NCI-H446 (cell line): ENCODE results near the gene HS1BP3.

Experiments
- DNase-seq, 2 experiments: peaks; one replicate each; lab custom pipeline; 2025; lab: John Stamatoyannopoulos, UW

HS1BP3 gene

GRCh38 chr2:20617081-20617575 is 33.8 kb downstream of the HS1BP3 start:
- peak in 1 of 2 experiments; percentile 20 for DNase-seq

GRCh38 chr2:20616341-20616871 is 34.5 kb downstream of the HS1BP3 start:
- DNase-seq, result no peak

- DNase-seq, result no peak
Measured at GRCh38 chr2:20615466-20616241, 35.2 kb downstream of the HS1BP3 start.

GRCh38 chr2:20615068-20615465 is 35.8 kb downstream of the HS1BP3 start:
- no peak for DNase-seq

- DNase-seq, result peak in 1 of 2 experiments; percentile 31
Measured at GRCh38 chr2:20614201-20615067, 36.5 kb downstream of the HS1BP3 start.

GRCh38 chr2:20612925-20613916 is 37.7 kb downstream of the HS1BP3 start:
- DNase-seq, result no peak

GRCh38 chr2:20611844-20612356 is 39.0 kb downstream of the HS1BP3 start:
- DNase-seq, result no peak

GRCh38 chr2:20611077-20611843 is 39.6 kb downstream of the HS1BP3 start:
- DNase-seq, result no peak

GRCh38 chr2:20609995-20610357 is 40.9 kb downstream of the HS1BP3 start:
- no peak for DNase-seq

GRCh38 chr2:20609349-20609994 is 41.4 kb downstream of the HS1BP3 start:
- DNase-seq, result peak; percentile 58 to 88

GRCh38 chr2:20608666-20609348 is 42.1 kb downstream of the HS1BP3 start:
- peak in 1 of 2 experiments; percentile 47 for DNase-seq

- DNase-seq, result no peak
Measured at GRCh38 chr2:20607446-20607845, 43.5 kb downstream of the HS1BP3 start.

- DNase-seq, result no peak
Measured at GRCh38 chr2:20606198-20606597, 44.7 kb downstream of the HS1BP3 start.

- DNase-seq, result peak; percentile 85 to 95
Measured at GRCh38 chr2:20604951-20605381, 45.9 kb downstream of the HS1BP3 start.

GRCh38 chr2:20604401-20604911 is 46.4 kb downstream of the HS1BP3 start:
- peak in 1 of 2 experiments; percentile 51 for DNase-seq

- no peak for DNase-seq
Measured at GRCh38 chr2:20603791-20604190, 47.1 kb downstream of the HS1BP3 start.

GRCh38 chr2:20602803-20603202 is 48.1 kb downstream of the HS1BP3 start:
- DNase-seq, result no peak

- no peak for DNase-seq
Measured at GRCh38 chr2:20600756-20601325, 50.1 kb downstream of the HS1BP3 start.
